ENCODE data around the gene IMMP2L. TPM values are rescaled to one million over a fixed set of nuclear protein-coding genes. Genes with fewer than 3 reads are reported as not detected.
A peak's percentile ranks its signal among the peaks of the same experiment; 100 is the strongest.
"Not testable (repeated sequence)": the region's sequence is repeated elsewhere in the genome, so short reads cannot be mapped to it uniquely, and the experiment has no call there.

IMMP2L gene
- total RNA-seq, 1 experiment from 2014 or later = 8.8 TPM

DNA sequence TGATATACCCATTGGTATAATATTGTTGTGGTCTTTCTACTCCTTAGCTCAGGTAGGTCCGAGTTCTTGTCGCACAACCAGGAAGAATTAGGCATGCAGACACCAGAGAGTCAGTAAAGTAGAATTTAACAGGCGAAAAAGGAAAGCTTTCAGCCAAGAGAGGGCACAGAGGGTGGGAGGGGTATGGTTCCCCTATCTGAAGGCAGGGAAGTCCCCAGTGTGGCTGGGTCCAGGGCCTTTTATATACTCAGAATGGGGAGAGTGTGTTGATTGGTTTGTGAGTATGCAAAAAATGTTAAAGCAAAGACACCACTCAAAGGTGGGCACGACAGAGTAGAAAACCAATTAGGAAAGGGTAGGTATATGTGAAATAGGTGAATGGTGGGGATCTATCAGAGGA, 53.9 kb downstream of the IMMP2L start:
- no peak for TF ChIP-seq POLR2AphosphoS5 (IDR thresholded peaks at IDR 0.05; ENCODE audit: low read depth, low read length)
- TF ChIP-seq SIN3A (IDR thresholded peaks at IDR 0.05; ENCODE audit: borderline replicate concordance, insufficient read depth, low read depth, low read length) = no peak
- TF ChIP-seq, protein P1, sequence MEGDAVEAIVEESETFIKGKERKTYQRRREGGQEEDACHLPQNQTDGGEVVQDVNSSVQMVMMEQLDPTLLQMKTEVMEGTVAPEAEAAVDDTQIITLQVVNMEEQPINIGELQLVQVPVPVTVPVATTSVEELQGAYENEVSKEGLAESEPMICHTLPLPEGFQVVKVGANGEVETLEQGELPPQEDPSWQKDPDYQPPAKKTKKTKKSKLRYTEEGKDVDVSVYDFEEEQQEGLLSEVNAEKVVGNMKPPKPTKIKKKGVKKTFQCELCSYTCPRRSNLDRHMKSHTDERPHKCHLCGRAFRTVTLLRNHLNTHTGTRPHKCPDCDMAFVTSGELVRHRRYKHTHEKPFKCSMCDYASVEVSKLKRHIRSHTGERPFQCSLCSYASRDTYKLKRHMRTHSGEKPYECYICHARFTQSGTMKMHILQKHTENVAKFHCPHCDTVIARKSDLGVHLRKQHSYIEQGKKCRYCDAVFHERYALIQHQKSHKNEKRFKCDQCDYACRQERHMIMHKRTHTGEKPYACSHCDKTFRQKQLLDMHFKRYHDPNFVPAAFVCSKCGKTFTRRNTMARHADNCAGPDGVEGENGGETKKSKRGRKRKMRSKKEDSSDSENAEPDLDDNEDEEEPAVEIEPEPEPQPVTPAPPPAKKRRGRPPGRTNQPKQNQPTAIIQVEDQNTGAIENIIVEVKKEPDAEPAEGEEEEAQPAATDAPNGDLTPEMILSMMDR (IDR thresholded peaks at IDR 0.05) = no peak
- TF ChIP-seq TCF7L2 (IDR thresholded peaks at IDR 0.05; ENCODE audit: low read depth, low read length) = no peak
- no peaks in the 10 kb centered on the region for H3K4me1 ChIP-seq (ENCODE audit: control insufficient read depth, insufficient read depth, low read length)
- POLR2A ChIA-PET = no interaction called here

DNA sequence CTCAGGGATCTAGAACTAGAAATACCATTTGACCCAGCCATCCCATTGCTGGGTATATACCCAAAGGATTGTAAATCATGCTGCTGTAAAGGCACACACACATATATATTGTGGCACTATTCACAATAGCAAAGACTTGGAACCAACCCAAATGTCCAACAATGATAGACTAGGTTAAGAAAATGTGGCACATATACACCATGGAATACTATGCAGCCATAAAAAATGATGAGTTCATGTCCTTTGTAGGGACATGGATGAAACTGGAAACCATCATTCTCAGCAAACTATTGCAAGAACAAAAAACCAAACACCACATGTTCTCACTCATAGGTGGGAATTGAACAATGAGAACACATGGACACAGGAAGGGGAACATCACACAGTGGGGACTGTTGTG, 56.9 kb downstream of the IMMP2L start:
- ATAC-seq; CTCF ChIA-PET; H3K27ac ChIP-seq (ENCODE audit: low read length); H3K36me3 ChIP-seq (ENCODE audit: control insufficient read depth, insufficient read depth, low read length); H3K4me1 ChIP-seq (ENCODE audit: control insufficient read depth, insufficient read depth, low read length); intact Hi-C loops (cut with micrococcal nuclease; ENCODE audit: unreplicated experiment); BruUV-seq (replicated peaks); H3K9me3 ChIP-seq (ENCODE audit: control insufficient read depth, insufficient read depth, low read depth, low read length); in situ Hi-C loops (cut with HindIII; ENCODE audit: low pct_unique_long_range_greater_than_20kb, low sequenced_read_pairs); DNase-seq (ENCODE audit: low read depth, low spot score); H3K27me3 ChIP-seq (ENCODE audit: control insufficient read depth, insufficient read depth, low read length); H3K4me3 ChIP-seq (ENCODE audit: low read depth in 2 of 2, low read length in 2 of 2); POLR2A ChIA-PET: not testable (repeated sequence)

More for the DNA sequence above, 53.9 kb downstream of the IMMP2L start:
- CTCF ChIA-PET = no interaction called here
- intact Hi-C loops (cut with micrococcal nuclease; ENCODE audit: unreplicated experiment) (no loop called here), in situ Hi-C loops (cut with HindIII; ENCODE audit: low pct_unique_long_range_greater_than_20kb, low sequenced_read_pairs) (no loop called here)
- Histone ChIP-seq H3K36me3 (ENCODE audit: control insufficient read depth, insufficient read depth, low read length) (no peaks in the 10 kb centered on the region), H3K9me3 (ENCODE audit: control insufficient read depth, insufficient read depth, low read depth, low read length) (no peaks in the 10 kb centered on the region), H3K4me3 (ENCODE audit: low read depth in 2 of 2, low read length in 2 of 2) (no peak overlapping the region), H3K27ac (ENCODE audit: low read length) (no peak overlapping the region), H3K27me3 (ENCODE audit: control insufficient read depth, insufficient read depth, low read length) (no peaks in the 10 kb centered on the region)
- ATAC-seq (no peak), DNase-seq (ENCODE audit: low read depth, low spot score) (no peak)
- no TSS peak for BruUV-seq (replicated peaks)

DNA sequence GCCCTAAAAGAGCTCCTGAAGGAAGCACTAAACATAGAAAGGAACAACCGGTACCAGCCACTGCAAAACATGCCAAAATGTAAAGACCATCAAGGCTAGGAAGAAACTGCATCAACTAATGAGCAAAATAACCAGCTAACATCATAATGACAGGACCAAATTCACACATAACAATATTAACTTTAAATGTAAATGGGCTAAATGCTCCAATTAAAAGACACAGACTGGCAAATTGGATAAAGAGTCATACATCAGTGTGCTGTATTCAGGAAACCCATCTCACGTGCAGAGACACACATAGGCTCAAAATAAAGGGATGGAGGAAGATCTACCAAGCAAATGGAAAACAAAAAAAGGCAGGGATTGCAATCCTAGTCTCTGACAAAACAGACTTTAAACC, 60.5 kb downstream of the IMMP2L start:
- BruUV-seq (replicated peaks); H3K27me3 ChIP-seq (ENCODE audit: control insufficient read depth, insufficient read depth, low read length); ATAC-seq; CTCF ChIA-PET; H3K36me3 ChIP-seq (ENCODE audit: control insufficient read depth, insufficient read depth, low read length); in situ Hi-C loops (cut with HindIII; ENCODE audit: low pct_unique_long_range_greater_than_20kb, low sequenced_read_pairs); DNase-seq (ENCODE audit: low read depth, low spot score); H3K27ac ChIP-seq (ENCODE audit: low read length); H3K9me3 ChIP-seq (ENCODE audit: control insufficient read depth, insufficient read depth, low read depth, low read length); H3K4me3 ChIP-seq (ENCODE audit: low read depth in 2 of 2, low read length in 2 of 2); POLR2A ChIA-PET; intact Hi-C loops (cut with micrococcal nuclease; ENCODE audit: unreplicated experiment); H3K4me1 ChIP-seq (ENCODE audit: control insufficient read depth, insufficient read depth, low read length): not testable (repeated sequence)

DNA sequence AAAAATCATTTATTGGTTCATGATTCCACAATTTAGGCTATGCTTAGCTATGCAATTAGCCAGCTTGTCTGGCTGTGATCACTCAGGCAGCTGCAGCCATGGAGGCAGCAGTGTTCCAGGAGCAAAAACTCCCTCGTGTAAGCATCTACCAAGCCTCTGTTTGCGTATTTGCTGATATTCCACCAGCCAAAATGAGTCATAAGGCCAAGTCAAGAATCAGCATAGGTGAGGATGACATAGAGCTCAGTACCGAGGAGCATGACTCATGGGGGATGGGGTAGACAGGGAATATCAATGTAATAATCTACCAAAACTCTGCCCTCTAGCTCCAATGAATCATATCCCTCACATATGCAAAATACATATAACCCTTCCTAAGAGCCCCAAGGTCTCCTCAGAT, 63.3 kb downstream of the IMMP2L start:
- no peaks in the 10 kb centered on the region for H3K27me3 ChIP-seq (ENCODE audit: control insufficient read depth, insufficient read depth, low read length)
- H3K4me3 ChIP-seq (ENCODE audit: low read depth in 2 of 2, low read length in 2 of 2) = no peak overlapping the region
- intact Hi-C loops (cut with micrococcal nuclease; ENCODE audit: unreplicated experiment) = no loop called here
- H3K4me1 ChIP-seq (ENCODE audit: control insufficient read depth, insufficient read depth, low read length) = no peaks in the 10 kb centered on the region
- POLR2A ChIA-PET = interaction anchor here (0.7 kb wide), 1 partner anchor 256 kb away, joined by 7 read pairs; no protein-coding TSS in a partner anchor
- no peak overlapping the region for H3K27ac ChIP-seq (ENCODE audit: low read length)
- TF ChIP-seq TCF7L2 (IDR thresholded peaks at IDR 0.05; ENCODE audit: low read depth, low read length) = no peak
- TF ChIP-seq SIN3A (IDR thresholded peaks at IDR 0.05; ENCODE audit: borderline replicate concordance, insufficient read depth, low read depth, low read length) = no peak
- TF ChIP-seq, protein P2, sequence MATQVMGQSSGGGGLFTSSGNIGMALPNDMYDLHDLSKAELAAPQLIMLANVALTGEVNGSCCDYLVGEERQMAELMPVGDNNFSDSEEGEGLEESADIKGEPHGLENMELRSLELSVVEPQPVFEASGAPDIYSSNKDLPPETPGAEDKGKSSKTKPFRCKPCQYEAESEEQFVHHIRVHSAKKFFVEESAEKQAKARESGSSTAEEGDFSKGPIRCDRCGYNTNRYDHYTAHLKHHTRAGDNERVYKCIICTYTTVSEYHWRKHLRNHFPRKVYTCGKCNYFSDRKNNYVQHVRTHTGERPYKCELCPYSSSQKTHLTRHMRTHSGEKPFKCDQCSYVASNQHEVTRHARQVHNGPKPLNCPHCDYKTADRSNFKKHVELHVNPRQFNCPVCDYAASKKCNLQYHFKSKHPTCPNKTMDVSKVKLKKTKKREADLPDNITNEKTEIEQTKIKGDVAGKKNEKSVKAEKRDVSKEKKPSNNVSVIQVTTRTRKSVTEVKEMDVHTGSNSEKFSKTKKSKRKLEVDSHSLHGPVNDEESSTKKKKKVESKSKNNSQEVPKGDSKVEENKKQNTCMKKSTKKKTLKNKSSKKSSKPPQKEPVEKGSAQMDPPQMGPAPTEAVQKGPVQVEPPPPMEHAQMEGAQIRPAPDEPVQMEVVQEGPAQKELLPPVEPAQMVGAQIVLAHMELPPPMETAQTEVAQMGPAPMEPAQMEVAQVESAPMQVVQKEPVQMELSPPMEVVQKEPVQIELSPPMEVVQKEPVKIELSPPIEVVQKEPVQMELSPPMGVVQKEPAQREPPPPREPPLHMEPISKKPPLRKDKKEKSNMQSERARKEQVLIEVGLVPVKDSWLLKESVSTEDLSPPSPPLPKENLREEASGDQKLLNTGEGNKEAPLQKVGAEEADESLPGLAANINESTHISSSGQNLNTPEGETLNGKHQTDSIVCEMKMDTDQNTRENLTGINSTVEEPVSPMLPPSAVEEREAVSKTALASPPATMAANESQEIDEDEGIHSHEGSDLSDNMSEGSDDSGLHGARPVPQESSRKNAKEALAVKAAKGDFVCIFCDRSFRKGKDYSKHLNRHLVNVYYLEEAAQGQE (IDR thresholded peaks at IDR 0.05; ENCODE audit: insufficient read depth in 1 of 2, low read depth in 2 of 2, low read length in 1 of 2) = no peak
- no peak for TF ChIP-seq POLR2AphosphoS5 (IDR thresholded peaks at IDR 0.05; ENCODE audit: low read depth, low read length)
- in situ Hi-C loops (cut with HindIII; ENCODE audit: low pct_unique_long_range_greater_than_20kb, low sequenced_read_pairs) = no loop called here
- BruUV-seq (replicated peaks) = no TSS peak
- ATAC-seq (peak; percentile 92), DNase-seq (ENCODE audit: low read depth, low spot score) (peak; percentile 80)
- H3K36me3 ChIP-seq (ENCODE audit: control insufficient read depth, insufficient read depth, low read length) = no peaks in the 10 kb centered on the region
- CTCF ChIA-PET = no interaction called here
- H3K9me3 ChIP-seq (ENCODE audit: control insufficient read depth, insufficient read depth, low read depth, low read length) = no peaks in the 10 kb centered on the region
